H1 (cell line): ENCODE data around the gene PET100. TPM values are rescaled to one million over a fixed set of nuclear protein-coding genes. Genes with fewer than 3 reads are reported as not detected.

Source experiments
- BACH1 ChIP-seq: IDR thresholded peaks from 2 replicates; pipeline ENCODE4 v1.6.1; 2012; ENCODE audit warnings: low read length, improper control_type of control experiment
- NRF1 ChIP-seq: IDR thresholded peaks from 2 replicates; pipeline ENCODE4 v1.6.1; 2011; ENCODE audit warnings: mild to moderate bottlenecking, low read depth, low read length, improper control_type of control experiment
- RXRA ChIP-seq: IDR thresholded peaks from 2 replicates; pipeline ENCODE4 v1.6.1; 2011; ENCODE audit warnings: low read depth, mild to moderate bottlenecking, low read length, moderate library complexity; ENCODE audit not compliant: insufficient read depth
- SP2 ChIP-seq: IDR thresholded peaks from 2 replicates; pipeline ENCODE4 v1.6.1; 2012; ENCODE audit warnings: mild to moderate bottlenecking, low read length, inconsistent platforms
- SRF ChIP-seq: IDR thresholded peaks from 2 replicates; pipeline ENCODE4 v1.6.1; 2011; ENCODE audit warnings: mild to moderate bottlenecking, low read depth, low read length, moderate library complexity
- YY1 ChIP-seq: IDR thresholded peaks from 2 replicates; pipeline ENCODE4 v1.6.1; 2011; ENCODE audit warnings: low read depth, mild to moderate bottlenecking, low read length
- polyA plus RNA-seq, 7 experiments: library from polyadenylated mRNA; depleted of rRNA in 3 of 7; stranded (reverse) in 5 of 7; unstranded in 2 of 7; fragments of >200 nt in 5 of 7; fragments of 200-250 nt in 2 of 7; gene quantifications; 1 replicate in 5 of 7; 2 replicates in 1 of 7; 4 replicates in 1 of 7; pipeline versions ENCODE4 v1.2.1 to v1.2.3, GENCODE V29; 2011 to 2013; ENCODE audit warnings: missing spikeins in 2 of 7, mixed read lengths in 2 of 7
- total RNA-seq: library from RNA; stranded (reverse); fragmentation: NEBNext Ultra II Directional; extraction: Animal tissue kit (Norgen Biotek cat#: 25700); gene quantifications from 2 replicates; pipeline ENCODE4 v1.2.1, GENCODE V29; 2021
- TF ChIP-seq, protein P1 (sequence below): fragments of 300-600 bp; sonication (generic); IDR thresholded peaks from 2 replicates; pipeline ENCODE4 v1.7.1; 2012; ENCODE audit warnings: low read length, moderate library complexity, mild to moderate bottlenecking, inconsistent platforms; ENCODE audit not compliant: insufficient replicate concordance

Gene PET100
- total and polyA plus RNA-seq, 2 of the 8 experiments (the other 6 are each of a cell fraction or from before 2014, with no cell fraction given): 80.8 to 105 TPM

DNA sequence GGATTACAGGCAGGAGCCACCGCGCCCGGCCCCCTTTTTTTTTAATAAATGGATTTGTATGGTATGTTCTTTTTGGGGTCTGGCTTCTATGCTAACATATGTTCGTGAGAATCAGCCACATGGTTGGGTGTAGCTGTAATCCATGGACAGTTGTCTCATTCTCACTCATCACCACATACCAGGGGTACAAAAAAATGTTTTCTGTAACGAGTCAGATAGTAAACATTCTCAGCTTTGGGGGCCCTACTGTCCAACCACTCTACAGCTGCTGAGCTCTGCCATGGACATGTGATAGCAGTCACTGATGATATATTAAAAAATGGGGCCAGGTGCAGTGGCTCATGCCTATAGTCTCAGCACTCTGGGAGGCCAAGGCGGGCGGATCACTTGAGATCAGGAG, 34.1 kb downstream of the PET100 start (continued):
- TF ChIP-seq, protein P1, sequence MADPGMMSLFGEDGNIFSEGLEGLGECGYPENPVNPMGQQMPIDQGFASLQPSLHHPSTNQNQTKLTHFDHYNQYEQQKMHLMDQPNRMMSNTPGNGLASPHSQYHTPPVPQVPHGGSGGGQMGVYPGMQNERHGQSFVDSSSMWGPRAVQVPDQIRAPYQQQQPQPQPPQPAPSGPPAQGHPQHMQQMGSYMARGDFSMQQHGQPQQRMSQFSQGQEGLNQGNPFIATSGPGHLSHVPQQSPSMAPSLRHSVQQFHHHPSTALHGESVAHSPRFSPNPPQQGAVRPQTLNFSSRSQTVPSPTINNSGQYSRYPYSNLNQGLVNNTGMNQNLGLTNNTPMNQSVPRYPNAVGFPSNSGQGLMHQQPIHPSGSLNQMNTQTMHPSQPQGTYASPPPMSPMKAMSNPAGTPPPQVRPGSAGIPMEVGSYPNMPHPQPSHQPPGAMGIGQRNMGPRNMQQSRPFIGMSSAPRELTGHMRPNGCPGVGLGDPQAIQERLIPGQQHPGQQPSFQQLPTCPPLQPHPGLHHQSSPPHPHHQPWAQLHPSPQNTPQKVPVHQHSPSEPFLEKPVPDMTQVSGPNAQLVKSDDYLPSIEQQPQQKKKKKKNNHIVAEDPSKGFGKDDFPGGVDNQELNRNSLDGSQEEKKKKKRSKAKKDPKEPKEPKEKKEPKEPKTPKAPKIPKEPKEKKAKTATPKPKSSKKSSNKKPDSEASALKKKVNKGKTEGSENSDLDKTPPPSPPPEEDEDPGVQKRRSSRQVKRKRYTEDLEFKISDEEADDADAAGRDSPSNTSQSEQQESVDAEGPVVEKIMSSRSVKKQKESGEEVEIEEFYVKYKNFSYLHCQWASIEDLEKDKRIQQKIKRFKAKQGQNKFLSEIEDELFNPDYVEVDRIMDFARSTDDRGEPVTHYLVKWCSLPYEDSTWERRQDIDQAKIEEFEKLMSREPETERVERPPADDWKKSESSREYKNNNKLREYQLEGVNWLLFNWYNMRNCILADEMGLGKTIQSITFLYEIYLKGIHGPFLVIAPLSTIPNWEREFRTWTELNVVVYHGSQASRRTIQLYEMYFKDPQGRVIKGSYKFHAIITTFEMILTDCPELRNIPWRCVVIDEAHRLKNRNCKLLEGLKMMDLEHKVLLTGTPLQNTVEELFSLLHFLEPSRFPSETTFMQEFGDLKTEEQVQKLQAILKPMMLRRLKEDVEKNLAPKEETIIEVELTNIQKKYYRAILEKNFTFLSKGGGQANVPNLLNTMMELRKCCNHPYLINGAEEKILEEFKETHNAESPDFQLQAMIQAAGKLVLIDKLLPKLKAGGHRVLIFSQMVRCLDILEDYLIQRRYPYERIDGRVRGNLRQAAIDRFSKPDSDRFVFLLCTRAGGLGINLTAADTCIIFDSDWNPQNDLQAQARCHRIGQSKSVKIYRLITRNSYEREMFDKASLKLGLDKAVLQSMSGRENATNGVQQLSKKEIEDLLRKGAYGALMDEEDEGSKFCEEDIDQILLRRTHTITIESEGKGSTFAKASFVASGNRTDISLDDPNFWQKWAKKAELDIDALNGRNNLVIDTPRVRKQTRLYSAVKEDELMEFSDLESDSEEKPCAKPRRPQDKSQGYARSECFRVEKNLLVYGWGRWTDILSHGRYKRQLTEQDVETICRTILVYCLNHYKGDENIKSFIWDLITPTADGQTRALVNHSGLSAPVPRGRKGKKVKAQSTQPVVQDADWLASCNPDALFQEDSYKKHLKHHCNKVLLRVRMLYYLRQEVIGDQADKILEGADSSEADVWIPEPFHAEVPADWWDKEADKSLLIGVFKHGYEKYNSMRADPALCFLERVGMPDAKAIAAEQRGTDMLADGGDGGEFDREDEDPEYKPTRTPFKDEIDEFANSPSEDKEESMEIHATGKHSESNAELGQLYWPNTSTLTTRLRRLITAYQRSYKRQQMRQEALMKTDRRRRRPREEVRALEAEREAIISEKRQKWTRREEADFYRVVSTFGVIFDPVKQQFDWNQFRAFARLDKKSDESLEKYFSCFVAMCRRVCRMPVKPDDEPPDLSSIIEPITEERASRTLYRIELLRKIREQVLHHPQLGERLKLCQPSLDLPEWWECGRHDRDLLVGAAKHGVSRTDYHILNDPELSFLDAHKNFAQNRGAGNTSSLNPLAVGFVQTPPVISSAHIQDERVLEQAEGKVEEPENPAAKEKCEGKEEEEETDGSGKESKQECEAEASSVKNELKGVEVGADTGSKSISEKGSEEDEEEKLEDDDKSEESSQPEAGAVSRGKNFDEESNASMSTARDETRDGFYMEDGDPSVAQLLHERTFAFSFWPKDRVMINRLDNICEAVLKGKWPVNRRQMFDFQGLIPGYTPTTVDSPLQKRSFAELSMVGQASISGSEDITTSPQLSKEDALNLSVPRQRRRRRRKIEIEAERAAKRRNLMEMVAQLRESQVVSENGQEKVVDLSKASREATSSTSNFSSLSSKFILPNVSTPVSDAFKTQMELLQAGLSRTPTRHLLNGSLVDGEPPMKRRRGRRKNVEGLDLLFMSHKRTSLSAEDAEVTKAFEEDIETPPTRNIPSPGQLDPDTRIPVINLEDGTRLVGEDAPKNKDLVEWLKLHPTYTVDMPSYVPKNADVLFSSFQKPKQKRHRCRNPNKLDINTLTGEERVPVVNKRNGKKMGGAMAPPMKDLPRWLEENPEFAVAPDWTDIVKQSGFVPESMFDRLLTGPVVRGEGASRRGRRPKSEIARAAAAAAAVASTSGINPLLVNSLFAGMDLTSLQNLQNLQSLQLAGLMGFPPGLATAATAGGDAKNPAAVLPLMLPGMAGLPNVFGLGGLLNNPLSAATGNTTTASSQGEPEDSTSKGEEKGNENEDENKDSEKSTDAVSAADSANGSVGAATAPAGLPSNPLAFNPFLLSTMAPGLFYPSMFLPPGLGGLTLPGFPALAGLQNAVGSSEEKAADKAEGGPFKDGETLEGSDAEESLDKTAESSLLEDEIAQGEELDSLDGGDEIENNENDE: no peak
- TF ChIP-seq BACH1 (no peak), RXRA (no peak), SRF (no peak), SP2 (no peak), YY1 (no peak), NRF1 (no peak)
